HG03457 (cell line): ENCODE results near the gene HAUS7.
"Not testable (repeated sequence)": the region's sequence is repeated elsewhere in the genome, so short reads cannot be mapped to it uniquely, and the experiment has no call there.

Source experiments
- ATAC-seq: cut with Tn5 transposase; IDR thresholded peaks from one replicate; pipeline ENCODE4 v1.9.1; 2021; ENCODE audit warnings: moderate number of reproducible peaks; ENCODE audit not compliant: unreplicated experiment

HAUS7 gene

GRCh38 chrX:153411255-153411987 lies 59.0 kb downstream of the HAUS7 start, which contains the start of gene ZFP92:
TSS of gene ZFP92 (plus strand) at chrX:153411472. CDS start at chrX:153418323, 6,851 bp downstream.
- ATAC-seq: no peak

GRCh38 chrX:153410888-153411254 lies 59.5 kb downstream of the HAUS7 start:
- no peak for ATAC-seq

- ATAC-seq: no peak
Observed at GRCh38 chrX:153410373-153410772, 60.0 kb downstream of the HAUS7 start.

- ATAC-seq: no peak
Observed at GRCh38 chrX:153409414-153410101, 60.8 kb downstream of the HAUS7 start.

GRCh38 chrX:153408871-153409351 lies 61.5 kb downstream of the HAUS7 start:
- ATAC-seq: no peak

GRCh38 chrX:153408221-153408721 lies 62.1 kb downstream of the HAUS7 start:
- ATAC-seq: no peak

GRCh38 chrX:153407736-153408135 lies 62.6 kb downstream of the HAUS7 start:
- ATAC-seq: no peak

GRCh38 chrX:153406903-153407302 lies 63.5 kb downstream of the HAUS7 start:
- ATAC-seq: no peak

- ATAC-seq: no peak
Observed at GRCh38 chrX:153406011-153406410, 64.4 kb downstream of the HAUS7 start.

GRCh38 chrX:153405426-153405825 lies 65.0 kb downstream of the HAUS7 start:
- ATAC-seq: no peak

GRCh38 chrX:153404333-153404732 lies 66.0 kb downstream of the HAUS7 start:
- not testable (repeated sequence) for ATAC-seq

- no peak for ATAC-seq
Observed at GRCh38 chrX:153401133-153401764, 69.1 kb downstream of the HAUS7 start, which contains the start of gene PNMA6E. TSS of gene PNMA6E (minus strand) at chrX:153401350. CDS start at chrX:153398849, 2,501 bp downstream.

GRCh38 chrX:153400146-153401132 lies 69.9 kb downstream of the HAUS7 start:
- no peak for ATAC-seq

GRCh38 chrX:153398275-153398960 lies 72.0 kb downstream of the HAUS7 start:
- ATAC-seq: no peak
